SK-N-SH (cell line): ENCODE measurements around the gene SAMD4B. TPM values are rescaled to one million over a fixed set of nuclear protein-coding genes. Genes with fewer than 3 reads are reported as not detected.
A peak's percentile ranks its signal among the peaks of the same experiment; 100 is the strongest.

Experiments used
- CTCF ChIA-PET: fragments of 300-600, 350-600 bp; formaldehyde crosslinking; extraction: SDS; loops from one replicate; lab custom pipeline; 2021; lab: Yijun Ruan, JAX
- POLR2A ChIA-PET: fragments of 350-600 bp; sonication (Branson Sonifier 250); formaldehyde crosslinking; extraction: SDS; loops from one replicate; lab custom pipeline; 2020; ENCODE audit warnings: antibody characterized with exemption, inconsistent platforms; lab: Yijun Ruan, JAX
- DNase-seq: peaks from one replicate; pipeline ENCODE4 v3.0.0; 2012
- H2AFZ ChIP-seq: fragments of 200-600 bp; sonication (generic); 2 replicates; pipeline ENCODE4 v1.8.1; 2016; ENCODE audit warnings: antibody characterized with exemption, mild to moderate bottlenecking, low read depth
- H3F3A ChIP-seq: fragments of 200-600 bp; sonication (generic); replicated peaks from 2 replicates; pipeline ENCODE3; 2016; ENCODE audit warnings: antibody characterized with exemption, mild to moderate bottlenecking; ENCODE audit not compliant: insufficient read depth
- H3K27ac ChIP-seq, 2 experiments: fragments of 200-500 bp in 1 of 2; fragments of 200-600 bp in 1 of 2; sonication (Bioruptor generic) in 1 of 2; sonication (generic), shearing (Covaris generic) in 1 of 2; 2 replicates each; pipeline versions ENCODE4 v1.5.1 to v1.6.1; 2014 to 2016; ENCODE audit warnings: low read depth in 2 of 2, inconsistent platforms in 1 of 2, low read length in 1 of 2, mild to moderate bottlenecking in 1 of 2, mixed read lengths in 1 of 2
- H3K27me3 ChIP-seq: fragments of 200-600 bp; sonication (generic), shearing (Covaris generic); 2 replicates; pipeline ENCODE4 v1.6.1; 2016; ENCODE audit warnings: mixed run types; ENCODE audit not compliant: insufficient read depth
- H3K36me3 ChIP-seq, 2 experiments: fragments of 200-500 bp in 1 of 2; fragments of 200-600 bp in 1 of 2; sonication (Bioruptor generic) in 1 of 2; sonication (generic) in 1 of 2; replicated peaks in 1 of 2; 2 replicates each; pipeline versions ENCODE3 to v1.5.1; 2014 to 2016; ENCODE audit warnings: low read length in 1 of 2, mild to moderate bottlenecking in 1 of 2; ENCODE audit not compliant: insufficient read depth in 2 of 2, control insufficient read depth in 1 of 2
- H3K4me1 ChIP-seq, 2 experiments: fragments of 200-500 bp in 1 of 2; fragments of 200-600 bp in 1 of 2; sonication (Bioruptor generic) in 1 of 2; sonication (generic), shearing (Covaris generic) in 1 of 2; 2 replicates each; pipeline versions ENCODE4 v1.5.1 to v1.6.1; 2014 to 2016; ENCODE audit warnings: low read depth in 1 of 2, low read length in 1 of 2, mixed run types in 1 of 2; ENCODE audit not compliant: insufficient read depth in 2 of 2, control insufficient read depth in 1 of 2
- H3K4me2 ChIP-seq: fragments of 200-600 bp; sonication (generic), shearing (Covaris generic); 2 replicates; pipeline ENCODE4 v1.6.1; 2017; ENCODE audit warnings: mixed run types
- H3K4me3 ChIP-seq, 2 experiments: fragments of 200-500 bp in 1 of 2; fragments of 200-600 bp in 1 of 2; sonication (Bioruptor generic) in 1 of 2; sonication (generic), shearing (Covaris generic) in 1 of 2; 2 replicates each; pipeline versions ENCODE4 v1.5.1 to v1.8.1; 2014 to 2016; ENCODE audit warnings: low read depth in 2 of 2, inconsistent platforms in 1 of 2, low read length in 1 of 2, mild to moderate bottlenecking in 1 of 2, mixed read lengths in 1 of 2, moderate library complexity in 1 of 2
- H3K79me2 ChIP-seq: fragments of 200-600 bp; sonication (generic); 2 replicates; pipeline ENCODE4 v1.8.1; 2017; ENCODE audit warnings: mild to moderate bottlenecking; ENCODE audit not compliant: insufficient read depth
- H3K9ac ChIP-seq: fragments of 200-600 bp; sonication (generic); 2 replicates; pipeline ENCODE4 v1.6.1; 2017; ENCODE audit warnings: mixed run types
- H3K9me2 ChIP-seq: fragments of 200-600 bp; sonication (generic); 2 replicates; pipeline ENCODE4 v1.6.1; 2017; ENCODE audit warnings: mixed run types
- H3K9me3 ChIP-seq: fragments of 200-600 bp; sonication (generic); 2 replicates; pipeline ENCODE4 v1.6.1; 2017; ENCODE audit warnings: mixed run types, mild to moderate bottlenecking, moderate library complexity
- H4K20me1 ChIP-seq: fragments of 200-600 bp; sonication (generic); 2 replicates; pipeline ENCODE4 v1.6.1; 2017; ENCODE audit warnings: mild to moderate bottlenecking, mixed run types; ENCODE audit not compliant: insufficient read depth
- EP300 ChIP-seq, 2 experiments: IDR thresholded peaks; 2 replicates each; pipeline versions ENCODE4 v1.4.0 to v1.6.1; 2012; ENCODE audit warnings: borderline replicate concordance in 1 of 2, low read depth in 1 of 2, low read length in 1 of 2
- EZH2phosphoT487 ChIP-seq: fragments of 200-600 bp; sonication (generic); IDR thresholded peaks from 2 replicates; pipeline ENCODE4 v1.6.1; 2017; ENCODE audit warnings: low read depth, mixed run types, mild to moderate bottlenecking, antibody characterized with exemption, moderate library complexity, borderline replicate concordance
- FOXM1 ChIP-seq: IDR thresholded peaks from 2 replicates; pipeline ENCODE4 v1.4.0; 2012; ENCODE audit warnings: low read depth, mild to moderate bottlenecking
- GABPA ChIP-seq: IDR thresholded peaks from 2 replicates; pipeline ENCODE4 v1.4.0; 2012; ENCODE audit warnings: low read depth, mild to moderate bottlenecking
- JUND ChIP-seq: IDR thresholded peaks from 2 replicates; pipeline ENCODE4 v1.4.0; 2012
- NRF1 ChIP-seq: IDR thresholded peaks from 2 replicates; pipeline ENCODE4 v1.6.1; 2012; ENCODE audit warnings: low read depth, mild to moderate bottlenecking, low read length
- PBX3 ChIP-seq: IDR thresholded peaks from 2 replicates; pipeline ENCODE4; 2012
- POLR2AphosphoS5 ChIP-seq: IDR thresholded peaks from 2 replicates; pipeline ENCODE4 v1.6.1; 2012; ENCODE audit warnings: low read depth, low read length
- REST ChIP-seq: IDR thresholded peaks from 2 replicates; pipeline ENCODE4 v1.6.1; 2012; ENCODE audit warnings: mild to moderate bottlenecking, low read depth, low read length, moderate library complexity
- SIN3A ChIP-seq: IDR thresholded peaks from 2 replicates; pipeline ENCODE4 v1.6.1; 2012; ENCODE audit warnings: low read depth, mild to moderate bottlenecking, low read length, moderate library complexity, borderline replicate concordance
- TEAD4 ChIP-seq: IDR thresholded peaks from 2 replicates; pipeline ENCODE4 v1.4.0; 2012; ENCODE audit warnings: mild to moderate bottlenecking, borderline replicate concordance; ENCODE audit not compliant: insufficient read depth
- WGBS: methylation state at CpG from one replicate; pipeline ENCODE4 v1.1.6; 2017; ENCODE audit warnings: low lambda C conversion rate; 5-methylcytosine and 5-hydroxymethylcytosine counted together
- polyA plus RNA-seq, 3 experiments: library from polyadenylated mRNA; depleted of rRNA; stranded (reverse); fragments of >200 nt; gene quantifications; 2 replicates each; pipeline ENCODE4 v1.2.3, GENCODE V29; 2012
- TF ChIP-seq, protein P1 (sequence below): fragments of 150-350 bp; IDR thresholded peaks from 2 replicates; pipeline ENCODE4 v1.6.1; 2016; ENCODE audit warnings: mild to moderate bottlenecking, low read depth, low read length
- TF ChIP-seq, protein P2 (sequence below): fragments of 150-350 bp; IDR thresholded peaks from 2 replicates; pipeline ENCODE4 v1.6.1; 2017; ENCODE audit warnings: antibody characterized with exemption, low read length, low read depth, borderline replicate concordance

Gene SAMD4B
- polyA plus RNA-seq, 1 of the 3 experiments (the other 2 are of a cell fraction): 83.0 TPM

DNA sequence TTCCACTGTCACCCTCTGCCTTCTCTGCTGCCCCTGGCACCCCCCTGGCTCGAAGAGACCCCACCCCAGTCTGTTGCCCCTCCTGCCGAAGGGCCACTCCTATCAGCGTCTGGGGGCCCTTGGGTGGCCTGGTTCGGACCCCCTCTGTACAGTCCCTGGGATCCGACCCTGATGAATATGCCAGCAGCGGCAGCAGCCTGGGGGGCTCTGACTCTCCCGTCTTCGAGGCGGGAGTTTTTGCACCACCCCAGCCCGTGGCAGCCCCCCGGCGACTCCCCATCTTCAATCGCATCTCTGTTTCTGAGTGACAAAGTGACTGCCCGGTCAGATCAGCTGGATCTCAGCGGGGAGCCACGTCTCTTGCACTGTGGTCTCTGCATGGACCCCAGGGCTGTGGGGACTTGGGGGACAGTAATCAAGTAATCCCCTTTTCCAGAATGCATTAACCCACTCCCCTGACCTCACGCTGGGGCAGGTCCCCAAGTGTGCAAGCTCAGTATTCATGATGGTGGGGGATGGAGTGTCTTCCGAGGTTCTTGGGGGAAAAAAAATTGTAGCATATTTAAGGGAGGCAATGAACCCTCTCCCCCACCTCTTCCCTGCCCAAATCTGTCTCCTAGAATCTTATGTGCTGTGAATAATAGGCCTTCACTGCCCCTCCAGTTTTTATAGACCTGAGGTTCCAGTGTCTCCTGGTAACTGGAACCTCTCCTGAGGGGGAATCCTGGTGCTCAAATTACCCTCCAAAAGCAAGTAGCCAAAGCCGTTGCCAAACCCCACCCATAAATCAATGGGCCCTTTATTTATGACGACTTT, 66.4 kb downstream of the SAMD4B start:
- Histone ChIP-seq H3F3A (peaks cover 42% of the 10 kb centered on the region), H4K20me1 (peaks cover 19% of the 10 kb centered on the region), H3K79me2 (peaks cover 38% of the 10 kb centered on the region), H3K4me3 (peak overlapping the region; percentile 82 to 98; a peak in 3 of 4 replicates), H3K36me3 (peaks cover 0 to 7% of the 10 kb centered on the region in 2 experiments), H3K9ac (peak overlapping the region; percentile 97; the same call in 1 of the 2 replicates), H2AFZ (no peak overlapping the region), H3K9me2 (no peaks in the 10 kb centered on the region), H3K4me2 (peak overlapping the region; percentile 92), H3K9me3 (no peaks in the 10 kb centered on the region), H3K27me3 (no peaks in the 10 kb centered on the region), H3K27ac (peak overlapping the region in 1 of 2 experiments; percentile 91; a peak in 2 of 4 replicates), H3K4me1 (peaks cover 27 to 28% of the 10 kb centered on the region in 2 experiments; a peak in 3 of 4 replicates)
- ChIA-PET CTCF (interaction anchor here (1.0 to 3.9 kb wide), 4 partner anchors 11 to 130 kb away, joined by 3 to 52 read pairs (median 4); no protein-coding TSS in a partner anchor), POLR2A (interaction anchor here (2.5 kb wide), 1 partner anchor 27 kb away, joined by 12 read pairs; the partner anchor contains the start of gene RPS16)
- no peak for DNase-seq
- 71% methylated on average over 15 of the region's 20 CpGs for whole genome bisulfite sequencing
- TF ChIP-seq EP300 (IDR thresholded peaks at IDR 0.05; ENCODE audit: borderline replicate concordance in 1 of 2, low read depth in 1 of 2, low read length in 1 of 2): no peak
- TF ChIP-seq PBX3: no peak
- TF ChIP-seq NRF1: no peak
- TF ChIP-seq POLR2AphosphoS5: 0 out of 2 replicates have a peak, but pooled peaks have one; percentile 28
- TF ChIP-seq, protein P1, sequence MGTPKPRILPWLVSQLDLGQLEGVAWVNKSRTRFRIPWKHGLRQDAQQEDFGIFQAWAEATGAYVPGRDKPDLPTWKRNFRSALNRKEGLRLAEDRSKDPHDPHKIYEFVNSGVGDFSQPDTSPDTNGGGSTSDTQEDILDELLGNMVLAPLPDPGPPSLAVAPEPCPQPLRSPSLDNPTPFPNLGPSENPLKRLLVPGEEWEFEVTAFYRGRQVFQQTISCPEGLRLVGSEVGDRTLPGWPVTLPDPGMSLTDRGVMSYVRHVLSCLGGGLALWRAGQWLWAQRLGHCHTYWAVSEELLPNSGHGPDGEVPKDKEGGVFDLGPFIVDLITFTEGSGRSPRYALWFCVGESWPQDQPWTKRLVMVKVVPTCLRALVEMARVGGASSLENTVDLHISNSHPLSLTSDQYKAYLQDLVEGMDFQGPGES: no peak
- TF ChIP-seq TEAD4: no peak
- peak; percentile 18; the same call in 1 of the 2 replicates for TF ChIP-seq FOXM1

DNA sequence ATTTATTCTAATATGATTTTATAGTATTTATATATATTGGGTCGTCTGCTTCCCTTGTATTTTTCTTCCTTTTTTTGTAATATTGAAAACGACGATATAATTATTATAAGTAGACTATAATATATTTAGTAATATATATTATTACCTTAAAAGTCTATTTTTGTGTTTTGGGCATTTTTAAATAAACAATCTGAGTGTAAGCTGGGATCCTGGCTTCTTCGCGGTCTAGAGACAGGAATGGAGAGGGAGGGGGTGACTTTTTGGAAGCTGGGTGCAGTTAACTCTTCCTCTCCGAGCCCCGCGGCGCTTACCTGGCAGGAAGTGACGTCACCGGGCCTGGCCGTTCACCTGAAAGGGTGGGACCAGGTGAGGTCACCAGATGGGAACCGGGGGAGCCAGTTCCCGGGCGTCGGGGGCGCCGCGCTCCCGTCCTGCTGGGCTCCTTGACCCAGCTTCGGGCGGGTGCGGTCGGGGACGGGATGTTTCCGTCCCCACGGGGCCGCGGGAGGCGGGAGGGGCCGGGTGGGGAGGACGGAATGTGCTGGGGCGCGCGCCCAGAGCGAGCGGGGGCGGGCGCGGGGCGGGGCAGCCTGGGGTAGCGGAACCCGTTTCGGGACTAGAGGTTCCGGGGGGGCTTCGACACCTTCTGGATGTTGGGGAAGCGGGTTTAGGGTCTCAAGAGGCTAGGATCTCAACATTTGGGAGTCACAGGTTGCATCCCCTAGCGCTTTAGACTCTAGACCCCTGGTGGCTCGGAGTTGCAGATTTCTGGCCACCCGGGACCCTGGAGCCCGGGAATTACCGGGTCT, 67.2 kb downstream of the SAMD4B start:
- peak overlapping the region; percentile 68 for H3K9ac ChIP-seq
- DNase-seq: peak; percentile 75
- H3K27ac ChIP-seq: peak overlapping the region; percentile 86 to 91
- peaks cover 23 to 32% of the 10 kb centered on the region in 2 experiments; a peak in 3 of 4 replicates for H3K4me1 ChIP-seq
- no peaks in the 10 kb centered on the region for H3K27me3 ChIP-seq
- no peak overlapping the region for H2AFZ ChIP-seq
- peak overlapping the region; percentile 92 for H3K4me2 ChIP-seq
- no peaks in the 10 kb centered on the region for H3K9me3 ChIP-seq
- peaks cover 0 to 7% of the 10 kb centered on the region in 2 experiments for H3K36me3 ChIP-seq
- H4K20me1 ChIP-seq: peaks cover 20% of the 10 kb centered on the region
- H3F3A ChIP-seq: peaks cover 41% of the 10 kb centered on the region
- ChIA-PET POLR2A (no interaction called here), CTCF (interaction anchor here (0.7 to 3.9 kb wide), 2 partner anchors 12 to 287 kb away, joined by 3 to 52 read pairs; no protein-coding TSS in a partner anchor)
- 9% methylated on average over 38 of the region's 52 CpGs for WGBS
- H3K9me2 ChIP-seq: no peaks in the 10 kb centered on the region
- H3K79me2 ChIP-seq: peaks cover 46% of the 10 kb centered on the region
- H3K4me3 ChIP-seq: peak overlapping the region; percentile 82 to 98
- TF ChIP-seq EP300 (IDR thresholded peaks at IDR 0.05; ENCODE audit: borderline replicate concordance in 1 of 2, low read depth in 1 of 2, low read length in 1 of 2): no peak
- TF ChIP-seq SIN3A: no peak
- 0 out of 2 replicates have a peak, but pooled peaks have one; percentile 11 for TF ChIP-seq PBX3
- no peak for TF ChIP-seq REST
- peak; percentile 6; the same call in 1 of the 2 replicates for TF ChIP-seq JUND
- no peak for TF ChIP-seq FOXM1
- TF ChIP-seq GABPA: peak; percentile 39; the same call in 1 of the 2 replicates
- no peak for TF ChIP-seq EZH2phosphoT487
- TF ChIP-seq, protein P2, sequence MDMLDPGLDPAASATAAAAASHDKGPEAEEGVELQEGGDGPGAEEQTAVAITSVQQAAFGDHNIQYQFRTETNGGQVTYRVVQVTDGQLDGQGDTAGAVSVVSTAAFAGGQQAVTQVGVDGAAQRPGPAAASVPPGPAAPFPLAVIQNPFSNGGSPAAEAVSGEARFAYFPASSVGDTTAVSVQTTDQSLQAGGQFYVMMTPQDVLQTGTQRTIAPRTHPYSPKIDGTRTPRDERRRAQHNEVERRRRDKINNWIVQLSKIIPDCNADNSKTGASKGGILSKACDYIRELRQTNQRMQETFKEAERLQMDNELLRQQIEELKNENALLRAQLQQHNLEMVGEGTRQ: no peak
- peak; percentile 34; the same call in 1 of the 2 replicates for TF ChIP-seq POLR2AphosphoS5
